GM21737 (cell line): ENCODE results near the gene CTRB2.
"Not testable (repeated sequence)": the region's sequence is repeated elsewhere in the genome, so short reads cannot be mapped to it uniquely, and the experiment has no call there.

Experiments
- ATAC-seq: cut with Tn5 transposase; IDR thresholded peaks from one replicate; pipeline ENCODE4 v1.9.1; 2021; ENCODE audit warnings: mild to moderate bottlenecking, moderate library complexity; ENCODE audit not compliant: unreplicated experiment

The CTRB2 gene

DNA sequence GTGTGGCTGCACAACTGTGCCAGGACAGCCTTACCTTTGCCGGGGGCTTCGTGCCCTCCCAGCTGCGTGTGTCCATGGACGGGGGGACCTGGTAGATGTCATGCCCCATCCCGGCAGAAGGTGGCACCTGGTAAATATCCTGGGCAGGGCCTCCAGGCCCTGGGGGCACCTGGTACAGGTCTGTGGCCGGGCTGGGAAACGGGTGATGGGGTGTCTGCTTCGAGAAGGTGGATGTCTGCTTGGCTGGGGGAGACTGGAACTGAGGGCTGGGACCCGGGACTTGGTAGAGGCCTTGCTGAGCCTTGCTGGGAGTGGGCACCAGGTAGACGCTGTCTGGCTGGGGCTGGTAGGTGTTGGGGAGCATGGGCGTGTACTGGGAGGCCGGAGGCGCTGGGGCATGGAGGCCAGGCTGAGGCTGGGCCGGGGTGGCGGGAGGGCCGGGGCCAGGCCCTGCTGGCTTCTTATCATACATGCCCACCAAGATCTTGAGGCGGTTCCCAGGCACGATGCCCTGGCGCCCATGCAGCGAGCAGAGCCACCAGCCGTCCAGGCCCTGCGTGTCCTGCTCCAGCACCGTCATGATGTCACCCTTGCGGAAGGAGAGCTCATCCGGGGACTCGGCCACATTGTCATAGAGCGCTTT, 35.6 kb upstream of the CTRB2 start:
- not testable (repeated sequence) for ATAC-seq

DNA sequence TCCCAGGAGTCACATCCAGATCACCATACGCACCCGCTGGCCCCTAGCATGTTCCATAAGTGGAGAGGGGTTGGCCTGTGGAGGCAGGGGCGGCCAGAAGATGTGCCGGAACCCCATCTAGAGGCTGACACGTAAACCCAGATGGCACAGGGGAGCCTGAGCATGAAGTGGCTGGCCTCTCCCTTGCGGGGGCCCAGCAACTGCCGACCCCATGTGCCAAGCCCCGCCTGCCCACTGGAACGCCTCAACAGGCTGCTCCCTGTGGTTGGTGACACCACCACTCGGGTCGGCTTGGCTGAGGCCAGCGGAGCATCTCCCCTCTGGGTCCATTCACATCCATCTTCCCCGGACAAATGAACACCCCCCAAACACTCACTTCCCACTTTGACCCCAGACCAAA, 35.0 kb upstream of the CTRB2 start:
- no peak for ATAC-seq

DNA sequence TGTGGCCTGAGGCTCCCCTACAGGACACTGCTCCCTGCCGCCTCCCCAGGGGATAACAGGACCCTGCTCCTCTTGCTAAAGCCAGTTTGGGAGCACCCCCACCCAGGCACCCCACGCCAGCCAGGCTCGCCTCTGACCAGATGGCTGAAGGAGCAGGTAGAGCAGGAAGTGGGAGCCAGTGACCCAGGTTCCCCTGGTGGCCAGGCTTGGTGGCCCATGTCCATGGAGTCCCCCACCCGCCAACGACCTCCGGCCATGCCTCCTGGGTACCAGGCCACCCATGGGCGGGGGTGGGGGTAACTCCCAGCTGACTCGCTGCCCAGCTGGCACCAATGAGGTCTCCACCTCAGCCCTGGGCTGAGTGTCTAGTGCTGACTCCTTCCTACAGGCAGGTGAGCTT, 34.5 kb upstream of the CTRB2 start:
- ATAC-seq, result no peak

DNA sequence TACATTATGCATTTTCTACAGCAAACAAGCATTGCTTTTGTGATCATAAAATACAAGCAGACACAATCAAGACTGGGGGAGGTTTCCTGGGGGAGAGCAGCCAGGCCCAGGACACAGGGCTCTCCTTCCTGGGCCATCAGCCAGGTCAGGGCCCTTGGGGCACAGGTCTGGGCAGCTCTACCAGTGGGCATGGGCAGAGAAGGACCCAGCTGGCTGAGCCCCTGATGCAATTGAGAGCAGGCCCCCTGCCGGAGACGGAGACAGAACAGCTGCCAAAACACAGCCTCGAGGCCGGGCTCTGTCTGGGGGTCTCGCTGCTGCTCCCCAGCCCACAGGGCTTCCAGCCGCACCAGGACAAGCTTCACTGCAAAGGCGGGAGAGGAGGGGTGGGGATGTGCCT, 33.7 kb upstream of the CTRB2 start:
- ATAC-seq, result not testable (repeated sequence)

DNA sequence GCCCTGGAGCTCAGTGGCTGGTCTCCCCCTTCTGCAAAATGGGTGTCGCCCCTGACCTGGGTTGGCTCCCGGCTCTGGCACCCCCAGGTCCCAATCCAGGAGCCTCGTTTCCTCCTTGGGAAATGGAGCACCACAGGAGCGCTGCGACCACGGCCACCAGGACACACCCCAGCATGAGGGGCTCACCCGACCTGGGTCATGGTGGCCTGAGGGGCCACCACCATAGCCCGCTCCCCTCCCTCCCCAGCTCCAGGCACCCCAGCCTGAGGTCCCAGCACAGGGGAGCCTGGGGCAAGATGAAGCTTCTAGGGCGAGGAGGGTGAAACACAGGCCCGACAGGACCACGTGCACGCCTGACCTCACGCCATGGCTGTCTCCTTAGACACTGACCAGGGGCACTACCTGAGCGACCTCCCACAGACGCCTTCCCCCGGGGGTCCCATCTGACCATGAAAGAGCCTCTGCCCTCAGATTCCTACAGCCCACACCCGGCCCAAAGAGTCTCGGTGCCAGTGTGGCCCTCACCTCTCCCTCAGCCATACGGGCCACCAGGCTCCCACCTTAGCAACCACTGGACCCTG, 32.7 kb upstream of the CTRB2 start:
- ATAC-seq, result no peak

DNA sequence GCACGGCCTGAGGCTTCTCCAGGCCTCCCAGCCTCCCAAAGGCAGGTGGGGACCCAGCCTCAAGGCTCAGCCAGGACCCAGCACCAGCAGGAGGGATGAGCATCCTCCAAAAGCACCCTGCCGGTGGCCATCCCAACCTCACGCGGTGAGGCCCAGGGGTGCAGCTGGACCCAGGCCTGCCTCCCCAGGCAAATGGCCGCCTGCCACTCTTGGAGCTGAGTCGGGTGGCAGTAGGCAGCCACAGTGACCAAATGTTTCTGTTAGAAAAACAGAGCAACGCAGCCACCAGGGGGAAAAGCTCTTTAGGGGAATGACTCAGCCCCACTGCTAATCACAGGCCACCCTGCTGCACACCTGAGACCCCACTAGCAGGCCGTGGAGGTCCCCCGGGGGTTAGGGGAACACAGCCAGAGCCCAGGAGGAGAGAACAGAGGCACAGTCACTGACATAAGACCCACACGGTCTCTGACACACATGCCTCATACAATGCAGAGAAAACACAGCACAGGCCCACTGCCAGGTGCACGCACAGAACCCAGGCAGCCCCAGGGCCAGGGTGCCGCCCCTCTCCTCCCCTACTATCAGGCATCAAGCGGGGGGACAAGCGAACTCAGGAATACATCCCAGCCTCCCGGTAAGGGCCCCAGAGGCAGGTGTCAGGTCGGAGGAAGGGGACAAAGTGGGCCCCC, 32.0 kb upstream of the CTRB2 start:
- ATAC-seq, result no peak

DNA sequence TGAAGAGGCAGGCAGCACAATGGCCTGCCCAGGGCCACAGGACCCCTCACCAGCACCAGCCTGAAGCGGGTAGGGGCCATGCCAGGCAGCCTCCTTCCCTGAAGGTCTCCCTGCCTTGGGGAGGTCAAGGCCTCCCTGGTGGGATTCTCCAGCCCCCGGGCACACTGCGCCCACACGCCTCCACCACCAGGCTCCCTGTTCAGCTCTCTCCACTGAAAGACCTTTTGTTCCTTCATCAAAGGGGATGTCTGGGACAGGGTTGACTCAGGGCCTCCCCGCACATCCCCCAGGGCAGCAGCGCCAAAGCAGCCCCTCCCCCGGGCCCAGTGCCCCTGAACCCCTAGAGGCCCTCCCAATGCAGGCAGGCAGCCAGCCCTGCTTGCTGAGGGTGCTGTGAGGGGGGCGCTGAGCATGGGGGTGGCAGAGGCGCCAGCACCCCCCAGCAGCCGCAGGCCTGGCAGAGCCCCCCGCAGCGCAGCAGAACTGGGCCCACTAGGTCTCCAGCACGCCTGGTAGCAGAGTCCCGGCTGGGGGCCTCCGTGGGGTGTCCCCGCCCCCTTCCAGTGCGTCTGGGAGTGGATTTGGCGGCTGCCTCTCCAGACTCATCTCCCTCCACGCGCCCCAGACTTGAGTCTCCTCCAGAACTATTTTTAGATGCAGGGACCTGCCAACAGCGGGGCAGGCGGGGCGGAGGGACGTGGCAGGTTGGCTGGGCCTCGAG, 31.3 kb upstream of the CTRB2 start:
- ATAC-seq, result no peak

DNA sequence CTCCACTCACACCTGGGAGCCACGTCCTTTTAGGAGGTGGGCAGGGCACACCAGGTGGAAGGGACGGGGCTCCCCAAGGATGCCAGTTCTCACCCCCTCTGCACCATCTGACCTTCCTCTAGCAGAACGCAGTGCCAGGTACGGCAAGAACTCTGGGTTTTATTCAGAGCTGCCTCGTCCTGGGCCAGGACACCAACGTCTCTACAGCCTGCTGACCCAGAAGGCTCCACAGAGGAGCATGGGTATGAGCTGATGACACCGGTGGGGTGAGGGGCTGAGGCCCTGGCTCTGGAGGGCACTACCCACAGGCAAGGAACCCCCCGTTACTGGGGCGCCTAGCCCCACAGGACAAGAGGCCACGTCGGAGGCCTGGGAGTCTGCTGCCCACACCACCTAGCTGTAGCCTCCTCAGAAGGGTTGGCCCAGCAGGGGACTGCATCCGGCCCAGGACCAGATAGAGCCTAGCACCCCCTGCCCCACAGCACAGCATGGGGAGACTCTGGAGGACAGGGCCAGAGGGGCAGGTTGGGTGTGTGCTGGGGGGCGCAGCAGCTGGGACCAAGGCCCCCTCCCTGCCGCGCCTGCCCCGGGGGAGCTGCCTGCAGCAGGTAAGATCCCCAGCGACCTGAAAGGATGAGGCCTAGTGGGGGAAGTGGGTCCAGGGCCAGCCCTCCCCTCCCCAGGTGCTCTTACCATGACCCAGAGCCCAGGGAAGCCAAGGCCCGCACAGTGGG, 30.6 kb upstream of the CTRB2 start:
- ATAC-seq, result no peak

DNA sequence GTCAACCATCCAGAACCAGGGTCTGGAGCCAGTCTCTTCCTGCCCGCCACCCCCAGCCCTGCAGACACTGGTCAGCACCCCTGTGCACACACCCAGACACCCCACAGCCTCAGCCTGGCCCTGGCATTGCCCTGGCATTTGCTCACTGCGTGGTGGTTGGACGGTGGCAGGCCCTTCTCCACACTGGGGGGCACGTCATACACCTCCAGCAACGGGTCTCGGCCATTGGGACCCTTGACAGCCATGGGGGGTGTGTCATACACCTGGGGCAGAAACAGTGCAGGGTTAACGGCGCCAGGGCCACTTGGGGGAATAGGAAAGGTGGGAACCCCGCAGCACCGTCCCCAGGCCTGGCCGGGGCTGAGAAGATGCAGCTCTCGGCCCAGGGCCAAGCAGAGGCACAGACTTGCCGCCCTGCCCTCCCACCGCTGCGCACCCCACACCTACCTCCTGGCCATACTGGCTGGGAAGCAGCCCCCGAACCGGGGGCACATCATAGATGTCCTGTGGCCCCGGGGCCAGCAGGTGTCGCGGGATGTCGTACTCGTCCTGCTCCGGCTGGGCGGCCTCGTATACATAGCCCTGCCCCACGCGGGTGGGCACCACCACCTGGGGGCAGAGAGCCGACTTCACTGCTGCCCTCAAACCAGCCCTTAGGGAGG, 29.9 kb upstream of the CTRB2 start:
- ATAC-seq, result no peak

DNA sequence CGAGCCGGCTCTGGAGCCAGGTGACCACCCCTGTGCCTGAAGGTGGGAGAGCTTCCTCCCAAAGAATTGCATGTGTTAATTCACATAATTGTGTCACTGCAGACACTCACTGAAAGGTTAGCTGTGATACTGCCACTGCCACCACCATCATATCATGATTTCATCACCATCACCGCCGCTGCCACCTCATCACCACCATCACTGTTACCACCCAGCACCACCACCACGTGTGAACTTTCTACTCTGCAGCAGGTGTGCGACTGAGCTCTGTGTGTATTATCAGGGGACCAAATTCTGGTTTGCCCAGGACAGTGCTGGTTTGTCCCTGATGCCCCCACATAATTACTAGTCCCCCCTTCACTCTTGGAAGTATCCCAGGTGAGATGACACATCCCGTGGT, 29.3 kb upstream of the CTRB2 start:
- ATAC-seq, result no peak

DNA sequence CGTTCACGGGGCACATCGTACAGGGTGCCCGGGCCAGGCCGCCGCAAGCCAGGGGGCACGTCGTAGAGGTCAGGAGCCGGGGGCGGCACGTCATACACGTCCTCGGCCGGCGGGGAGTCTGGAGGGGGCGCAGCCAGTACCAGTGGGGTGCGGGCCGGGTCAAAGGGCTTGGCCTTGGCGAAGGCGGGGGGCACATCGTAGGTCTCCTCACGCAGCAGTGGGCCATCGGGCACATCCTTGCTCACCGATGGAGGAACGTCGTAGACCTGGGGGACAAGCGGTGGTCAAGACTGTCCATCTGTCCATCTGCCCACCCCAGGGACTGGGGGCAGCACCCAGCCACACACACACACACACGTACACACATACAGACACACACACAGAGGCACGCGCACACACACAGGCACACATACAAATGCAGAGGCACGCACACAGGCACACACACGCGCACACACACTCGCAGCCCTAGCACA, 28.8 kb upstream of the CTRB2 start:
- ATAC-seq, result no peak

DNA sequence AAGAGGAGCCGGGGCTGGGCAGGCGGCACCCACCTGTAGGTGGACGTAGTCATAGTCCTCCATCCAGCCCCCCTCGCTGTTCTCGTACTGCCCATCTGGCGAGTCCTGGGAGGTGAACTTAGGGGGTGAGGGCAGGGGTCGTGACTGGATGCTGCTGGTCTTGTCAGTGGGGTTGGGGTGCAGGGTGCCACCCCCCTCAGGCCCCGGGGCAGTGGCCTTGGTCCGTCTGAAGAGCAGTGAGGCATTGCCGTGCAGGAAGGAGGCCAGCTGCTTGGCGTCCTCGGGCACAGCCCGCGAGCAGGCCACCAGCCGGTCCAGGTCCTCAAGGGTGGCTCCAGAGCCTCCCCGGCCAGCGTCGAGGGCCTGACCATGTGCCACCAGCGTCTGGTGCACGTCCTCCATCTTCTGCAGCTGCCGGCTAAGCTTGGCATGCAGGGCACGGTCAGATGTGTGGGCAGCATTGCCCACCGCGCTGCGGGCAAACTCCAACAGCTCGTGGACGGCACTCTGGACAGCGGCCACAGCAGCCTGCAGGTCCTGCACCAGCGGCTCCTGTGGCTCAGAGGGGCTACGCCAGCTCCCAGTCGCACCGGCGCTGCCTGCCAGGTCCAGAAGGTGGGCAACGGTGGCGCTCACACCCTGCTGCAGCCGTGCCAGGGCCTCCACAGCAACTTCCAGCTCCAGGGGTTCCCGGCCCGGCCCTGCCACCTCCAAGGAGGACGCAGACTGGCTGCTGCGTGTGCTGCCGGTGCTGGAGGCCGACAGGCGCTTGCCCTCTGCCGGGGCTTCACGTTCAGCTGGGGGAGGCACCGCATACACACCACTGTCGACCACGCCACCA, 28.1 kb upstream of the CTRB2 start:
- no peak for ATAC-seq

DNA sequence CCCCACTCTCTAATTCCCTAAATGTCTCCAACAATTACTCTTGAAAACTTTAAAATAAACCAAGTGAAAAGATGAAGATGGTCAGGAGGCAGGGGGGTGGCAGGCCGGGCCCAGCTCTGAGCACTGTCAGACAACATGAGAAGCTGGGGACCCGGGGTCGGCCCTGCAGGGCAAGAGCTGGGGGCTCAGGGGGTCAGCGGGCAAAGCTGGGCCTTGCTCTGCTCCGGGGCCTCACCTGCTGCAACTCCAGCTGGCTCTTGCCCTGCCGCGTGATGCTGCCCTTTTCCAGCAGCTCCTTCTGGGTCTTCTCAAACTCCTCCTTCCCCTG, 26.6 kb upstream of the CTRB2 start:
- no peak for ATAC-seq

DNA sequence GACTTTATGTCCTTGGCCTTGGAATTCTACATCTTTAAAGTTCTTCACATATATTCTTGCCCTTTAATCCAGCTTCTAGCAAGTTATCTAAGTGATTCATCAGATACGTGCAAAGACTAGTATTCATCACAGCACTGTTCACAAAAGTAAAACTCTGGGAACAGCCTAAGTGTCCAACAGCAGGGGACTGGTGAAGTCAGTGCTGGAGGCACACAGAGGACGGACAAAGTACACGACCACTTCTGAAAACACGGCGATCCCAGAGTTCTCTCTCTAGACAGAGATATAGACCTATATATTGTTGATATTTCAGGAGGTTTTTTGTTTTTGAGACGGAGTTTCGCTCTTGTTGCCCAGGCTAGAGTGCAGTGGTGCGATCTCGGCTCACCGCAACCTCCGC, 24.6 kb upstream of the CTRB2 start:
- ATAC-seq, result no peak

DNA sequence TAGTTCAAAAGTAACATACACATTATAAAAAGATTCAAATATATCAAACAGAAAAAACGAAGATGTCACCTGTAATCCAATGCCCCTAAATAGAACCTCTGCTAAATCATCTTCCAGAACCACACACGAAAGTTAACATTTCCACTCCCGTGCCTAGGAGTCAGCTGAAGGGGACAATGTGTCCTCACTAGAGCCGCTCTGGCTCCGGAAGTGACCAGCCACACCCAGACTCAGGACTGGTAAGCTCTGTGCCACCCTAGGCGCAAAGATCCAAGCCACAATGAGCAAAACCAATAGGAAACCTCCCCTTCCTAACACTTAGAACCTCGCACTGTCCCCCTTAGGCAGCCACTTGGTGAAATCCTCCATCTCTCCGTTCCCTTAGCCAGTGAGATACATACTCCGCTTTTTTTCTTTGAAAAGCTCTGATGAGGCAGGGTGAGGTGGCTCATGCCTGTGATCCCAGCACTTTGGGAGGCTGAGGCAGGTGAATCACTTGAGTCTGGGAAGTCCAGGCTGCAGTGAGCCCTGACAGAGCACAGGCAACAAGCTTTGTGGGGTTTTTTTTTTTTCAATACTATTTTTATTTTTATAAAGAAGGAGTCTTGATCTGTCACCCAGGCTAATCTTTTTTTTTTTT, 23.6 kb upstream of the CTRB2 start:
- no peak for ATAC-seq

DNA sequence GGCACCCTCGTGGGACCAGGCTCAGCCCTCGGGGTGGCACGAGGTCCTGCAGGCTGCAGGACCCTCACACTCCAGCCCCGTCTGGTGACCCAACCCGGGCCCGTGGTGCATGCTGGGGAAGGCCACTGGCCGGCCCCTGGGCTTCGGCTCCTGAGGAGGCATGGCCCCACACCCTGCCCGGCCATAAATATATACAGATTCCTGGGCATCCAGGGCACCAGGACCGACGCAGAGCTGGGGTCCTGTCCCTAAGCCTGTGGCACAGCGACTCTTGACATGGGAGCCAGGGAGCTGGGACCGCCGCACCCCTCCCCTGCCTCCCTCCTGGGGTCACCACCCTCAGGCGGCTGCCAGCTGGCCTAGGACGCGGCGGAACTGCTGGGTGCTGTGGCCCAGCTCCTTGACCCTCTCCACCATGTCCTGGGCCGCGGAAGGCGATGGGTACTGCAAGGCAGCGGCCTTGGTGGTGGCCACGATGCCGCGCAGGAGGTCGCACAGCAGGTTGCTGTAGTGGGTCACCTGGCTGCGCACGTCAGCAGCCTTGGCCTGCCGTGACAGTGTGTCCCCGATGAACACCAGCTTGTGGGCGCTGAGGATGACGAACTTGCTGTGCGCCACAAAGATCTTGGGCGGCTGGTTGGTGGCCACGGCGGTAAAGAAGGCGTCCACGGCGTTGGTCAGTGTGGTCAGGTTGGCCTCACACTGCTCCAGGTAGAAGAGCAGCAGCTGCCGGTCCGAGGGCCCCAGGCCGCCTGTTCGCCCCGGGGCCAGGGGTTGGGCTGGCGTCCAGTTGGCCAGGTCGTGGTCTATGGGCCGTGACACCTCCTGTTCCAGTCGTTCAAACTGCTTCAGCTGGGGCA, 22.4 kb upstream of the CTRB2 start:
- no peak for ATAC-seq

DNA sequence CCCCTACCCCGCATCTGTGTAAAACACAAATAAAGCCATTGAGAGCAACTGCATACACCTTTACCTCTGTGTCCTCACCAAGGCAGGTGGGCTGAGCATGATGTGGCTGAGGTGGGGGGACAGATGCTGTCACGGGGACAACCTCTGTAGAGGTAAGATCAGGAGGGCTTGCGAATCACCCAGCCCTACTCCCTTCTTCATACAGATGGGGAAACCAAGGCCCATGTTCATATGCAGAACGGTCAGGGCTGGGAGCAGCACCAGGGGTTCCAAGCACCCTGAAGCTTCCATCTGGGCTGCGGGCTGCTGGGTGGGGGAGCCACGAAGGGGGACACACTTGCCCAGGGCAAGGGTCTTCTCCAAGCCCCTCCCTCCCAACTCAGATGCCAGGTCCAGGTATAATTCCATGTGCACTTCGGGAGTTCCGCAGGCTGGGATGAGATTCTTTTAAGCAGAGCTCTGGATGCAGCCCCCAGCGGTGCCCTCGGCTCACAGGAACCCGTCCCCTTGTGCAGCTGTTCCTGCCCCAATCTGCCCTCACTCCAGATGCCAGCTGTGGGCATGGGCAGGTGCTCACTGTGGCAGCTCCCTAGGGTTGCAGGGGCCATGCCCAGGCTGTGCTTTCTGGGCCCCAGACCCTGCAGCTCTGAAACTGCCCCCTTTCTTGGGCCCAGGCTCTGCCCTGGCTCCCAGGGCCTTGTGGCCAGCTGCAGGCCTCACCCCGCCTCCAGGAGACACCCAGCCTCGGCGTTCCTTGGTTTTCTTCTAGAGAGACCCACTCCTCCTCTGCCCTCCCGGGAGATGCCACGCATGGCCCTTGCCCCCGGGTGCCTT, 21.4 kb upstream of the CTRB2 start:
- ATAC-seq, result no peak
